Spinal cord (tissue), 10 donors: ENCODE results near the gene ICA1L. TPM values are rescaled to one million over a fixed set of nuclear protein-coding genes. Genes with fewer than 3 reads are reported as not detected.

Experiments
- DNase-seq, 6 donors: peaks; one replicate each; pipeline versions ENCODE4 v3.0.0 to v3.0.0-alpha.2; 2013 to 2015; ENCODE audit warnings: low spot score in 6 of 6, low read depth in 4 of 6
- H3K27ac ChIP-seq: one replicate; pipeline ENCODE4 v1.5.1; 2013; ENCODE audit warnings: low read depth, low read length, control low read depth
- H3K27me3 ChIP-seq: one replicate; pipeline ENCODE4 v1.6.1; 2013; ENCODE audit warnings: low read length; ENCODE audit not compliant: control insufficient read depth, insufficient read depth
- H3K36me3 ChIP-seq: one replicate; pipeline ENCODE4 v1.6.1; 2013; ENCODE audit warnings: low read length; ENCODE audit not compliant: control insufficient read depth, insufficient read depth
- H3K4me1 ChIP-seq: one replicate; pipeline ENCODE4 v1.6.1; 2013; ENCODE audit warnings: low read length; ENCODE audit not compliant: control insufficient read depth, insufficient read depth
- H3K4me3 ChIP-seq: one replicate; pipeline ENCODE4 v1.5.1; 2013; ENCODE audit warnings: low read depth, low read length, control low read depth
- H3K9me3 ChIP-seq: one replicate; pipeline ENCODE4 v1.6.1; 2013; ENCODE audit warnings: low read length; ENCODE audit not compliant: control insufficient read depth, insufficient read depth
- WGBS: methylation state at CpG from one replicate; pipeline ENCODE4 v1.1.5; 2013; ENCODE audit warnings: missing lambda C conversion rate; ENCODE audit not compliant: insufficient coverage; 5-methylcytosine and 5-hydroxymethylcytosine counted together
- polyA plus RNA-seq, 2 donors: library from polyadenylated mRNA; unstranded; fragments of 120-200 nt; gene quantifications; one replicate each; pipeline ENCODE4 v1.2.1, GENCODE V29; 2013; ENCODE audit not compliant: insufficient read length in 2 of 2
- total RNA-seq, 2 donors: library from RNA; depleted of rRNA in 1 of 2; stranded (reverse); fragments of 120-200 nt in 1 of 2; fragments of >200 nt in 1 of 2; gene quantifications; one replicate each; pipeline versions ENCODE4 v1.2.3 to v1.2.4, GENCODE V29; 2013 to 2014
- donor health status: healthy.

Gene ICA1L
- total and polyA plus RNA-seq, 4 donors: 33.0 to 55.8 (median 40.1) TPM

DNA sequence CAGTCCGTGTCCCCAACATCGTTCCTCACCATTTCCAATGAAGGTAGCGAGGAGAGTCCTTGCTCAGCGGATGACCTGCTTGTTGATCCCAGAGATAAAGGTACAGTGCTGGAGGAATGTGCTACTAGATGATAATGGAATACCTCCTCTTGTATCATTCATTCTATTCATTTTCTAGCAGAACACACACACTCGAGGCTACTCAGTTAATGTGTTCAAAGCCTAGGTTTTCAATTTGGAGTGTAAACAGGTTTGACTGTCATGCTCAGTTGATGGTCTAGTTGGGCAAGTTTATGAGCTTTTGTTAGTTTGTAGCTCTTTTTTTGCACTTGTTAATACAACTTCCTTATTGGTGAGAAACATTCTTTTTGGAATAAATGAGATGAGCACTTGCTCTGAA is 114.2 kb downstream of the ICA1L start:
- no peaks in the 10 kb centered on the region for H3K27me3 ChIP-seq
- H3K4me1 ChIP-seq: no peaks in the 10 kb centered on the region
- no peak overlapping the region for H3K4me3 ChIP-seq
- WGBS: 83% methylated on average over 1 of the region's 5 CpGs
- DNase-seq: no peak
- no peak overlapping the region for H3K27ac ChIP-seq
- H3K36me3 ChIP-seq: peaks cover 18% of the 10 kb centered on the region
- H3K9me3 ChIP-seq: no peaks in the 10 kb centered on the region

DNA sequence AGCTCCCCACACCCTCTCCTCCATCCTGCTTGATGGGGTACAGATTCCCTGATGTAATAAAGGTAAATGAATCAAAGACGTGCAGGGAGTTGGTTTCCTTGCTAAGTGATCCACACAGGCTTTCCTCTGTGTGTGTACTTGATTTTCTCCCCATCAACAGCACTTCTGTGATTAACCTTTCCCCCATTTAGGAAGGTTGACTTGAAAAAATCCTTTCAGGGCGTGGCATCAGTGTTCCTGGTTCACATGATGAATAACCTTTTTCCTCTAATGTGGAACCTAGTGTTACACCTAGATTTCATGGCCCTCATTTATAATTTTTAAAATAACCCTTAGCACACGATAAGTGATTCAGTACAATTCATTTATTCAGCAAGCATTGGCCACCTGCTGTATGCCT is 115.0 kb downstream of the ICA1L start:
- no CpG with 5 or more reads among the region's 3 CpGs for WGBS
- Histone ChIP-seq H3K9me3 (no peaks in the 10 kb centered on the region), H3K36me3 (peaks cover 18% of the 10 kb centered on the region), H3K27ac (no peak overlapping the region), H3K27me3 (no peaks in the 10 kb centered on the region), H3K4me3 (no peak overlapping the region), H3K4me1 (no peaks in the 10 kb centered on the region)
- DNase-seq: no peak

DNA sequence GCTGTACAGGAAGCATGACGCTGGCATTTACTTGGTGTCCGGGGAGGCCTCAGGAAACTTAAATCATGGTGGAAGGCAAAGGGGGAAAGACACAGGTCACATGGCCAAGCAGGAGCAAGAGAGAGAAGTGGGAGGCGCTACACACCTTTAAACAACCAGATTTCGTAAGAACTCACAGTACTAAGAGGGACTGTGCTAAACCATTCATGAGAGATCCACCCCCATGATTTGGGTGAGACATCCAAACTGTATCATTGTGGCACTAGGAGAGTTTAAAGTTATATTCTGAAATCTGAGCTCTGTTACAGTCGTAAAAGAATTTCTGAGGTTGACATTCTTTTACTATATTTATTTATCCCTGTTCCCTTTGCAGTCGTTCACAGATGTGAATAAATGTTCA is 116.6 kb downstream of the ICA1L start:
- WGBS: 60% methylated on average over 1 of the region's 6 CpGs
- DNase-seq: no peak
- Histone ChIP-seq H3K36me3 (peaks cover 11% of the 10 kb centered on the region), H3K27ac (no peak overlapping the region), H3K9me3 (no peaks in the 10 kb centered on the region), H3K4me3 (no peak overlapping the region), H3K27me3 (no peaks in the 10 kb centered on the region), H3K4me1 (no peaks in the 10 kb centered on the region)

DNA sequence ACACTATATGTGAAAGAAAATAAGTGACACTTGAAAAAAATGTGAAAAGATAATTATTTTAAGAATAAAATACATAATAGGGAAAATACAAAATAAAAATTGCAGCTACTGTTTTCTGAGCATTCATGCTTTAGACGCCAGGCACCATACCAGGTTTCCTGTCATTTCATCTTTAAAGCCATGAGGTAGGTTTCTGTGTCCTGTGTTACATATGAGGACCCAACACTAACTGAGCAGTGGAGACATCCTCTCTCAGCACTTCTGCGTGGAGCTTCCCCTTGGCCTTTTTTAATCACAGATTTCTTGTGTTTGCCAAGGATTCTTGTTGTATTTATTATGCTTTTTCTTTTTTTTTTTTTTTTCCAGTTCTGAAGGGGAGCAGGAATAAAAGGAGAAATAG is 119.5 kb downstream of the ICA1L start:
- DNase-seq: no peak
- H3K36me3 ChIP-seq: peaks cover 2% of the 10 kb centered on the region
- H3K27ac ChIP-seq: no peak overlapping the region
- H3K4me1 ChIP-seq: no peaks in the 10 kb centered on the region
- no CpG with 5 or more reads among the region's 2 CpGs for WGBS
- H3K27me3 ChIP-seq: no peaks in the 10 kb centered on the region
- H3K4me3 ChIP-seq: no peak overlapping the region
- no peaks in the 10 kb centered on the region for H3K9me3 ChIP-seq

DNA sequence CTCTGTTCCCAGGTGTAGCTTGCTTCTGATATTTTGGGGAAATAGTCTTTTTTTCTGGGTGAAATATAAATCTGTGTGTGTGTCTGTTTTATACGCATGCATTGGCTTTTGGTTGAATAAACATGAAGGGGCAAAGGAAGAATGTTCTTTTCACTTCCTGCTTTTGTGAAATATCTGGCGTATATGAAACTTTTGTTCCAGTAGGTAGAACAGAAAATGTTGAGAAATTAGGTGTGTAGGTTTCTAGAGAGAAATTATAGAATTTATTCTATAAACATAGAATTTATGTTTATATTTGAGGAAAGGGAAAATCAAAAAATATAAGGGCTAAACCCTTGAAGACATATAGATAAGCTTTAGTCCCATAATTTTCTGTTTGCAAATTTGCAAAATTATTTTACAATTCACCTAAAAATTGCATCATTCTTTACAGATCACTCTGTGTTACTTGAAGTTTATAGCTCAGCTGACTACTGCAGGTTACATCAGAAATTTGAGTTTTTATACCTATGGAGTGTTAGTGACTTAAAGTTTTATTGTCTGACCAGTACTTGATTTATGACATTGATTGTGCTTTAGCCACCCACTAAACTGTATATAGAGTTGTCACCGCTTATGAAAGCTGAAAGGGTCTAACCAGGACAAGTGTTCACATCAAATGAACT is 120.7 kb downstream of the ICA1L start:
- Histone ChIP-seq H3K36me3 (no peaks in the 10 kb centered on the region), H3K4me1 (no peaks in the 10 kb centered on the region), H3K4me3 (no peak overlapping the region), H3K27ac (no peak overlapping the region), H3K27me3 (no peaks in the 10 kb centered on the region), H3K9me3 (no peaks in the 10 kb centered on the region)
- WGBS: 86% methylated on average over 1 of the region's 3 CpGs
- DNase-seq: no peak

DNA sequence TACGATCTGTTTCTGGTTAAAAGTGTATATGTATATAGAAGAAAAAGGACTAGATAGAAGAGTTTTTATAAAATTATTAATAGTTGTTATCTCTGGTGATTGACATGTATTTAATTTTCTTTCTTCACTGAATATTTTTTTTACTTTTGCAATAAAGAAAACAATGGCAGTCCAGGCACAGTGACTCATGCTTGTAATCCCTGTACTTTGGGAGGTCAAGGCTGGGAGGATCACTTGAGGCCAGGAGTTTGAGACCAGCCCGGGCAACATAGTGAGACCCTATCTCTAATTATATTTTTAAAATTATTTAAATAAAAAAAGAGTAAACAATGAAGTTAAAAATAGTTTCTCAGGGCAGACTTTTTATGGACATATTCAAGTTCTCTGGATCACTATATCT is 122.1 kb downstream of the ICA1L start:
- H3K27me3 ChIP-seq: no peaks in the 10 kb centered on the region
- no peaks in the 10 kb centered on the region for H3K4me1 ChIP-seq
- H3K36me3 ChIP-seq: no peaks in the 10 kb centered on the region
- WGBS: no CpG with 5 or more reads among the region's 2 CpGs
- H3K4me3 ChIP-seq: no peak overlapping the region
- no peaks in the 10 kb centered on the region for H3K9me3 ChIP-seq
- DNase-seq: no peak
- no peak overlapping the region for H3K27ac ChIP-seq

DNA sequence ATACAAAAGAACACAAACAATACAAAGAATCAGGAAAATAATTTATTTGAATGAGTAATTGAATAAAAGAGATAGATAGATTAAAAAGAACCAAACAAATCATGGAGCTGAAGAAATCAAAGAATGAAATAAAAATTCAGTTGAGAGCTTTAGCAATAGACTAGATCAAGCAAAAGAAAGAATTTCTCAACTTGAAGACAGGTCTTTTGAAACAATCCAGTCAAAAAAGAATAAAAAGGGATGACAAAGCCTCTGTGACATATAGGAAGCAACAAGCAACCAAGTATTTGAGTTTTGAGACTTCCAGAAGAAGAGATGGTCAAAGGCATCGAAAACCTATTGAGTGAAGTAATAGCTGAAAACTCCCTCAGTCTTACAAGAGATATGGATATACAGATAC is 128.0 kb downstream of the ICA1L start:
- no CpG with 5 or more reads among the region's 1 CpG for WGBS
- Histone ChIP-seq H3K36me3 (peaks cover 5% of the 10 kb centered on the region), H3K27ac (no peak overlapping the region), H3K9me3 (peaks cover 9% of the 10 kb centered on the region), H3K27me3 (no peaks in the 10 kb centered on the region), H3K4me1 (no peaks in the 10 kb centered on the region), H3K4me3 (no peak overlapping the region)
- no peak for DNase-seq

DNA sequence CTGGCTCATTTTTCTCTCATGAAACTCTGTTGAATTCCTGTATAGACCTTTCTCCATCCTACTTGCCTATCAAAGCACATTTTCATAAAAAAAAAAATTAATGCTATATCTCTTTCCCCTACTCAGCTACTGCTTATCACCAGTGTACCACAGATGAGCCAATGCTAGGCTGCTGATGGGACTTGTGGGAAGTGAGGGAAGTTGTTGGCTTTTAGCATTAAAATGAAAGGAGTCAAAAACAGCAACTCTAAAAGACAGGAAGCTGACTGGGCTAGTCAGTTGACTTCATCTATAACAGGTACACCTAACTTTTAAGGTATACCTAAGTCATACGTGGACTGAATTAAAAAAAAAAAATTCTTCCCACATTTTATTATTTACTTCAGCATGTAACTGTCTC is 134.7 kb downstream of the ICA1L start:
- no peak overlapping the region for H3K27ac ChIP-seq
- H3K4me3 ChIP-seq: no peak overlapping the region
- no peak for DNase-seq
- WGBS: no CpG with 5 or more reads among the region's 1 CpG
- peaks cover 2% of the 10 kb centered on the region for H3K9me3 ChIP-seq
- H3K27me3 ChIP-seq: no peaks in the 10 kb centered on the region
- peaks cover 8% of the 10 kb centered on the region for H3K36me3 ChIP-seq
- H3K4me1 ChIP-seq: no peaks in the 10 kb centered on the region

DNA sequence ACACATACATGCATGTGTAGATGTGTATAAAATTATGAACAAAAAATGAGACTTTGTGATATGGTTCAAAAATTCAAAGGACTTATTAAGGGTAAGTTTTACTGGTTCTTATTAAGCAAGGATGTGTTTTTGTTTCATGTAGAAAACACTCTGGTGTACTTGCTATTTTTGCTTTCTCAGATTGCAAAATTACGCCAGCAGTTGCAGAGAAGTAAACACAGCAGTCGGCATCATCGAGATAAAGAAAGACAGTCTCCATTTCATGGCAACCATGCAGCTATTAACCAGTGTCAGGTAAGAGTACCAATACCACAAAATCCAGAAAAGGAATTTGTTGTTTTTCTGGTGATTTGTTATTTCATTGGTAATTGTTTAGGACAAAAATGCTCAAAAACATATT is 145.5 kb downstream of the ICA1L start:
- Histone ChIP-seq H3K9me3 (no peaks in the 10 kb centered on the region), H3K27ac (no peak overlapping the region), H3K4me3 (no peak overlapping the region)

DNA sequence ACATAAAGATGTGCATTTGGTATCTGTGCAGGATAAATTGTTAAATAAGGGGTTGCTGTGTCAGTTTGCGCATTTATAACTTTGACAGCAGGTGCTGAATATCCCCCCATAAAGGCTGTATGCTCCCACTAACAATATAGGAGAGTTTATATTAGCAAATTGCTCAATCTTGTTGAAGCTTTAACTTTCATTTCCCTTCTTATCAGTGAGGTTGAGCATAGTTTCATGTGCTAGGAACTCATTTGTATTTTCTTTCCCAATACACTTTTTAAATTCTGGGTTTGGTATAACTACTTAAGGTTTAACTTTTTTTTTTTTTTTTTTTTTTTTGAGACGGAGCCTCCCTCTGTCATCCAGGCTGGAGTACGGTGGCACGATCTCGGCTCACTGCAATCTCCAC is 147.8 kb downstream of the ICA1L start:
- H3K27ac ChIP-seq: no peak overlapping the region
- no peak for DNase-seq
- 100% methylated on average over 2 of the region's 5 CpGs for WGBS
- no peaks in the 10 kb centered on the region for H3K9me3 ChIP-seq
- H3K36me3 ChIP-seq: peaks cover 3% of the 10 kb centered on the region
- H3K4me1 ChIP-seq: no peaks in the 10 kb centered on the region
- no peak overlapping the region for H3K4me3 ChIP-seq
- H3K27me3 ChIP-seq: no peaks in the 10 kb centered on the region

More for the DNA sequence above, 145.5 kb downstream of the ICA1L start:
- DNase-seq: no peak
- Histone ChIP-seq H3K27me3 (no peaks in the 10 kb centered on the region), H3K36me3 (peaks cover 3% of the 10 kb centered on the region), H3K4me1 (no peaks in the 10 kb centered on the region)
- WGBS: no CpG with 5 or more reads among the region's 3 CpGs
